HFFc6 (cell line): ENCODE measurements around the gene PCDHGA3. TPM values are rescaled to one million over a fixed set of nuclear protein-coding genes. Genes with fewer than 3 reads are reported as not detected.
A peak's percentile ranks its signal among the peaks of the same experiment; 100 is the strongest.
"Not testable (repeated sequence)": the region's sequence is repeated elsewhere in the genome, so short reads cannot be mapped to it uniquely, and the experiment has no call there.

ENCODE experiments used
- DNase-seq: peaks from one replicate; pipeline ENCODE4 v3.0.0-alpha.2; 2018
- H3K27ac Mint-ChIP-seq: 2 replicates; pipeline ENCODE4 v1.8.0; 2020; ENCODE audit warnings: mild to moderate bottlenecking, mixed read lengths
- H3K27me3 Mint-ChIP-seq: 2 replicates; pipeline ENCODE4 v1.8.0; 2021; ENCODE audit warnings: mild to moderate bottlenecking, moderate library complexity, mixed read lengths; ENCODE audit not compliant: insufficient read depth
- H3K36me3 Mint-ChIP-seq: 2 replicates; pipeline ENCODE4 v1.8.0; 2021; ENCODE audit warnings: low read depth, mixed read lengths
- H3K4me1 Mint-ChIP-seq: 2 replicates; pipeline ENCODE4 v1.8.0; 2020; ENCODE audit warnings: low read depth, mixed read lengths
- H3K4me3 Mint-ChIP-seq: 2 replicates; pipeline ENCODE4 v1.8.0; 2020; ENCODE audit warnings: mild to moderate bottlenecking, moderate library complexity, mixed read lengths
- H3K9me3 Mint-ChIP-seq: 2 replicates; pipeline ENCODE4 v1.8.0; 2020; ENCODE audit warnings: mild to moderate bottlenecking, mixed read lengths
- CTCF ChIP-seq: fragments of 200-600 bp; sonication (generic); IDR thresholded peaks from 2 replicates; pipeline ENCODE4 v1.5.0; 2021; ENCODE audit warnings: antibody characterized with exemption, mild to moderate bottlenecking
- total RNA-seq, 6 experiments: library from RNA; stranded (reverse); fragmentation: NEBNext Ultra II Directional; extraction: Animal tissue kit (Norgen Biotek cat#: 25700); gene quantifications; 2 replicates in 1 of 6; 3 replicates in 5 of 6; pipeline ENCODE4 v1.2.3, GENCODE V29; 2021

The PCDHGA3 gene
- total RNA-seq, 6 experiments from 2014 or later: 1.9 to 10.2 (median 2.7) TPM

GRCh38 chr5:141371572-141372475, 28.2 kb downstream of the PCDHGA3 start:
- peaks cover 59% of the 10 kb centered on the region for H3K9me3 Mint-ChIP-seq
- peaks cover 20% of the 10 kb centered on the region for H3K4me1 Mint-ChIP-seq
- H3K36me3 Mint-ChIP-seq: peaks cover 52% of the 10 kb centered on the region
- no peak for DNase-seq
- no peak for TF ChIP-seq CTCF
- H3K4me3 Mint-ChIP-seq: no peak overlapping the region
- peaks cover 2% of the 10 kb centered on the region for H3K27me3 Mint-ChIP-seq
- no peak overlapping the region for H3K27ac Mint-ChIP-seq

- no peak within 1 kb of the TSS for H3K27ac Mint-ChIP-seq
- peak; percentile 50 for TF ChIP-seq CTCF
Observed at GRCh38 chr5:141373673-141374317, 30.2 kb downstream of the PCDHGA3 start, which contains the start of gene PCDHGA6. PCDHGA6 (plus strand) TSS chr5:141373891; CDS start chr5:141374084, 193 bp downstream.

GRCh38 chr5:141374627-141375026, 31.0 kb downstream of the PCDHGA3 start:
- no peak for TF ChIP-seq CTCF
- no peak for DNase-seq
- Mint-ChIP-seq H3K27ac (no peak overlapping the region), H3K4me1 (peaks cover 15% of the 10 kb centered on the region), H3K9me3 (peaks cover 63% of the 10 kb centered on the region), H3K27me3 (peaks cover 2% of the 10 kb centered on the region), H3K4me3 (no peak overlapping the region), H3K36me3 (peaks cover 57% of the 10 kb centered on the region)

More at GRCh38 chr5:141373673-141374317, 30.2 kb downstream of the PCDHGA3 start, which contains the start of gene PCDHGA6:
- Mint-ChIP-seq H3K36me3 (peaks cover 57% of the 10 kb centered on the region), H3K4me3 (no peak within 1 kb of the TSS; the same call in 1 of the 2 replicates), H3K9me3 (peaks cover 63% of the 10 kb centered on the region), H3K27me3 (peaks cover 2% of the 10 kb centered on the region), H3K4me1 (peaks cover 20% of the 10 kb centered on the region)
- no peak for DNase-seq

GRCh38 chr5:141375444-141376155, 32.0 kb downstream of the PCDHGA3 start:
- TF ChIP-seq CTCF: peak; percentile 26; the same call in 1 of the 2 replicates
- H3K36me3 Mint-ChIP-seq: peaks cover 56% of the 10 kb centered on the region
- H3K27ac Mint-ChIP-seq, H3K4me1 Mint-ChIP-seq, H3K27me3 Mint-ChIP-seq, H3K4me3 Mint-ChIP-seq, DNase-seq: not testable (repeated sequence)
- peaks cover 56% of the 10 kb centered on the region for H3K9me3 Mint-ChIP-seq
